Uterus (tissue), 2 donors: Measurements from ENCODE around the gene ZNF827.

ENCODE experiments used
- POLR2A ChIP-seq, 2 donors: fragments of 450-650 bp; IDR thresholded peaks; one replicate each; pipeline ENCODE4 v1.6.1; 2016; ENCODE audit warnings: antibody characterized with exemption in 2 of 2, mild to moderate bottlenecking in 1 of 2, moderate library complexity in 1 of 2
- TF ChIP-seq, protein P1 (sequence below), 4 experiments: fragments of 200-600 bp in 2 of 4; fragments of 450-650 bp in 2 of 4; sonication (generic) in 2 of 4; IDR thresholded peaks; one replicate each; pipeline ENCODE4 v1.5.1; 2016 to 2019; ENCODE audit warnings: antibody characterized with exemption in 4 of 4, mild to moderate bottlenecking in 2 of 4, moderate library complexity in 1 of 4

- TF ChIP-seq, protein P1, sequence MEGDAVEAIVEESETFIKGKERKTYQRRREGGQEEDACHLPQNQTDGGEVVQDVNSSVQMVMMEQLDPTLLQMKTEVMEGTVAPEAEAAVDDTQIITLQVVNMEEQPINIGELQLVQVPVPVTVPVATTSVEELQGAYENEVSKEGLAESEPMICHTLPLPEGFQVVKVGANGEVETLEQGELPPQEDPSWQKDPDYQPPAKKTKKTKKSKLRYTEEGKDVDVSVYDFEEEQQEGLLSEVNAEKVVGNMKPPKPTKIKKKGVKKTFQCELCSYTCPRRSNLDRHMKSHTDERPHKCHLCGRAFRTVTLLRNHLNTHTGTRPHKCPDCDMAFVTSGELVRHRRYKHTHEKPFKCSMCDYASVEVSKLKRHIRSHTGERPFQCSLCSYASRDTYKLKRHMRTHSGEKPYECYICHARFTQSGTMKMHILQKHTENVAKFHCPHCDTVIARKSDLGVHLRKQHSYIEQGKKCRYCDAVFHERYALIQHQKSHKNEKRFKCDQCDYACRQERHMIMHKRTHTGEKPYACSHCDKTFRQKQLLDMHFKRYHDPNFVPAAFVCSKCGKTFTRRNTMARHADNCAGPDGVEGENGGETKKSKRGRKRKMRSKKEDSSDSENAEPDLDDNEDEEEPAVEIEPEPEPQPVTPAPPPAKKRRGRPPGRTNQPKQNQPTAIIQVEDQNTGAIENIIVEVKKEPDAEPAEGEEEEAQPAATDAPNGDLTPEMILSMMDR (IDR thresholded peaks at IDR 0.05) = no peak
- TF ChIP-seq POLR2A (IDR thresholded peaks at IDR 0.05) = no peak
Measured at GRCh38 chr4:145734031-145734430, 204.6 kb downstream of the ZNF827 start.
